Breast epithelium (tissue), 4 donors: Measurements from ENCODE around the gene ABCC1. TPM values are rescaled to one million over a fixed set of nuclear protein-coding genes. Genes with fewer than 3 reads are reported as not detected.
"Not testable (repeated sequence)": the region's sequence is repeated elsewhere in the genome, so short reads cannot be mapped to it uniquely, and the experiment has no call there.

Source experiments
- DNase-seq, 2 donors: peaks; one replicate each; pipeline ENCODE4 v3.0.0-alpha.2; 2019; ENCODE audit warnings: low spot score in 2 of 2
- H3K27ac ChIP-seq, 2 donors: fragments of 200-600 bp; sonication (generic) in 1 of 2; one replicate each; pipeline ENCODE4 v1.5.1; 2016 to 2019; ENCODE audit warnings: mild to moderate bottlenecking in 1 of 2
- H3K27me3 ChIP-seq, 2 donors: fragments of 200-600 bp; sonication (generic) in 1 of 2; one replicate each; pipeline versions ENCODE4 v1.5.1 to v1.6.0; 2017 to 2019; ENCODE audit warnings: control low read depth in 1 of 2, mild to moderate bottlenecking in 1 of 2
- H3K36me3 ChIP-seq: fragments of 200-600 bp; one replicate; pipeline ENCODE4 v1.5.1; 2019
- H3K4me1 ChIP-seq, 2 donors: fragments of 200-600 bp; sonication (generic); one replicate each; pipeline ENCODE4 v1.5.1; 2016 to 2019; ENCODE audit warnings: control low read depth in 1 of 2
- H3K4me3 ChIP-seq, 3 donors: fragments of 200-600 bp; sonication (generic); 1 replicate in 2 of 3; 2 replicates in 1 of 3; pipeline ENCODE4 v1.5.1; 2016 to 2019; ENCODE audit warnings: mild to moderate bottlenecking in 3 of 3, moderate library complexity in 2 of 3
- H3K9me3 ChIP-seq, 2 donors: fragments of 200-600 bp; sonication (generic) in 1 of 2; one replicate each; pipeline ENCODE4 v1.5.1; 2016 to 2019; ENCODE audit warnings: control low read depth in 1 of 2
- POLR2A ChIP-seq: fragments of 450-650 bp; IDR thresholded peaks from one replicate; pipeline ENCODE4 v1.6.1; 2016; ENCODE audit warnings: antibody characterized with exemption, mild to moderate bottlenecking, moderate library complexity
- POLR2AphosphoS5 ChIP-seq, 3 donors: sonication (generic); formaldehyde crosslinking; IDR thresholded peaks; one replicate each; pipeline ENCODE4 v1.6.1; 2017; ENCODE audit warnings: antibody characterized with exemption in 3 of 3
- intact Hi-C: fragments of 100-400 bp; cut with DNase I; formaldehyde crosslinking; loops from one replicate; pipeline ENCODE4 v1.15.1; 2023; ENCODE audit warnings: low total_unique reads
- total RNA-seq, 3 donors: library from RNA; depleted of rRNA; stranded (reverse); fragments of >200 nt; gene quantifications; one replicate each; pipeline ENCODE4 v1.1.0, GENCODE V29; 2016
- TF ChIP-seq, protein P1 (sequence below), 3 donors: fragments of 450-650 bp; IDR thresholded peaks; one replicate each; pipeline ENCODE4 v1.5.1; 2016 to 2017; ENCODE audit warnings: antibody characterized with exemption in 3 of 3, mild to moderate bottlenecking in 3 of 3, moderate library complexity in 3 of 3

Gene ABCC1
- total RNA-seq, 3 donors from 2014 or later, result 14.6 to 26.9 (median 21.3) TPM

DNA sequence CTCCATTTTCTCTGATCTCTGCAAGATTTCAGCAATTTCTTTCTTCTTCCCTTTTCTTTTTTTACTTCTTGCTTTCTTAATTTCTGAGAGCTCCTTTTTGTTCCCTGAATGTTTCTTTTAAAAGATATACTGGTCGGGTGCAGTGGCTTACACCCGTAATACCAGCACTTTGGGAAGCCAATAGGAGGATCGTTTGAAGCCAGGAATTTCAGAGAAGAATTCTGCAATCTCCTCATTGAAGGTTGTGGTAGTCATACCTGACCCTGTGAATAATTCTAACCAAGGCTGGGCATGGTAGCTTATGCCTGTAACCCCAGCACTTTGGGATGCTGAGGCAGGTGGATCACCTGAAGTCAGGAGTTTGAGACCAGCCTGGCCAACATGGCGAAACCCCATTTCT lies 15.6 kb upstream of the ABCC1 start:
- Histone ChIP-seq H3K9me3 (peaks cover 0 to 7% of the 10 kb centered on the region in 2 donors), H3K27ac (no peak overlapping the region), H3K4me1 (no peaks in the 10 kb centered on the region), H3K36me3 (no peaks in the 10 kb centered on the region), H3K27me3 (no peaks in the 10 kb centered on the region), H3K4me3 (no peak overlapping the region)
- intact Hi-C loops, result no loop called here
- DNase-seq, result no peak
- no peak for TF ChIP-seq POLR2A
- TF ChIP-seq, protein P1, sequence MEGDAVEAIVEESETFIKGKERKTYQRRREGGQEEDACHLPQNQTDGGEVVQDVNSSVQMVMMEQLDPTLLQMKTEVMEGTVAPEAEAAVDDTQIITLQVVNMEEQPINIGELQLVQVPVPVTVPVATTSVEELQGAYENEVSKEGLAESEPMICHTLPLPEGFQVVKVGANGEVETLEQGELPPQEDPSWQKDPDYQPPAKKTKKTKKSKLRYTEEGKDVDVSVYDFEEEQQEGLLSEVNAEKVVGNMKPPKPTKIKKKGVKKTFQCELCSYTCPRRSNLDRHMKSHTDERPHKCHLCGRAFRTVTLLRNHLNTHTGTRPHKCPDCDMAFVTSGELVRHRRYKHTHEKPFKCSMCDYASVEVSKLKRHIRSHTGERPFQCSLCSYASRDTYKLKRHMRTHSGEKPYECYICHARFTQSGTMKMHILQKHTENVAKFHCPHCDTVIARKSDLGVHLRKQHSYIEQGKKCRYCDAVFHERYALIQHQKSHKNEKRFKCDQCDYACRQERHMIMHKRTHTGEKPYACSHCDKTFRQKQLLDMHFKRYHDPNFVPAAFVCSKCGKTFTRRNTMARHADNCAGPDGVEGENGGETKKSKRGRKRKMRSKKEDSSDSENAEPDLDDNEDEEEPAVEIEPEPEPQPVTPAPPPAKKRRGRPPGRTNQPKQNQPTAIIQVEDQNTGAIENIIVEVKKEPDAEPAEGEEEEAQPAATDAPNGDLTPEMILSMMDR (IDR thresholded peaks at IDR 0.05), result no peak
- no peak for TF ChIP-seq POLR2AphosphoS5 (IDR thresholded peaks at IDR 0.05)

- Histone ChIP-seq H3K4me1 (no peaks in the 10 kb centered on the region), H3K9me3 (peaks cover 0 to 7% of the 10 kb centered on the region in 2 donors), H3K4me3 (no peak overlapping the region), H3K36me3 (no peaks in the 10 kb centered on the region), H3K27me3 (no peaks in the 10 kb centered on the region), H3K27ac (no peak overlapping the region)
- intact Hi-C loops, result no loop called here
- DNase-seq, result no peak
- TF ChIP-seq POLR2A (no peak), POLR2AphosphoS5 (IDR thresholded peaks at IDR 0.05) (no peak)
- TF ChIP-seq, protein P1 (IDR thresholded peaks at IDR 0.05), result no peak
Observed at GRCh38 chr16:15934991-15935390, 14.4 kb upstream of the ABCC1 start.

DNA sequence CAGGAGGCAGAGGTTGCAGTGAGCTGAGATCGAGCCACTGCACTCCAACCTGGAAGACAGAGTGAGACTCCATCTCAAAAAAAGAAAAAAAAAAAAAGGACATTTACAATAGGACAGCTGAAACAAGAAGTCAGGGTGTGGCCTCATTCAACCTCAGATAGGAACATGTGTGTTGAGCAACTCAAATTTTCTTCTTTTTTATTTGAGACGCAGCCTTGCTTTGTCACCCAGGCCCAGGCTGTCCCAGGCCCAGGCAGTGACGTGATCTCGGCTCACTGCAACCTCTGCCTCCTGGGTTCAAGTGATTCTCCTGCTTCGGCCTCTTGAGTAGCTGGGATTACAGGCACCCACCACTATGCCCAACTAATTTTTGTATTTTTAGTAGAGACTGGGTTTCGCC lies 12.6 kb upstream of the ABCC1 start:
- H3K27ac ChIP-seq, DNase-seq, H3K4me1 ChIP-seq, H3K36me3 ChIP-seq, H3K9me3 ChIP-seq, H3K4me3 ChIP-seq, intact Hi-C loops, H3K27me3 ChIP-seq: not testable (repeated sequence)

GRCh38 chr16:15942931-15943690 lies 6.3 kb upstream of the ABCC1 start:
- no peaks in the 10 kb centered on the region for H3K4me1 ChIP-seq
- no peaks in the 10 kb centered on the region for H3K27me3 ChIP-seq
- TF ChIP-seq POLR2AphosphoS5 (IDR thresholded peaks at IDR 0.05), result no peak
- no peak for TF ChIP-seq POLR2A
- TF ChIP-seq, protein P1 (IDR thresholded peaks at IDR 0.05), result no peak
- no peak overlapping the region for H3K27ac ChIP-seq
- intact Hi-C loops, result no loop called here
- no peak overlapping the region for H3K4me3 ChIP-seq
- DNase-seq, result no peak
- no peaks in the 10 kb centered on the region for H3K9me3 ChIP-seq
- H3K36me3 ChIP-seq, result no peaks in the 10 kb centered on the region

DNA sequence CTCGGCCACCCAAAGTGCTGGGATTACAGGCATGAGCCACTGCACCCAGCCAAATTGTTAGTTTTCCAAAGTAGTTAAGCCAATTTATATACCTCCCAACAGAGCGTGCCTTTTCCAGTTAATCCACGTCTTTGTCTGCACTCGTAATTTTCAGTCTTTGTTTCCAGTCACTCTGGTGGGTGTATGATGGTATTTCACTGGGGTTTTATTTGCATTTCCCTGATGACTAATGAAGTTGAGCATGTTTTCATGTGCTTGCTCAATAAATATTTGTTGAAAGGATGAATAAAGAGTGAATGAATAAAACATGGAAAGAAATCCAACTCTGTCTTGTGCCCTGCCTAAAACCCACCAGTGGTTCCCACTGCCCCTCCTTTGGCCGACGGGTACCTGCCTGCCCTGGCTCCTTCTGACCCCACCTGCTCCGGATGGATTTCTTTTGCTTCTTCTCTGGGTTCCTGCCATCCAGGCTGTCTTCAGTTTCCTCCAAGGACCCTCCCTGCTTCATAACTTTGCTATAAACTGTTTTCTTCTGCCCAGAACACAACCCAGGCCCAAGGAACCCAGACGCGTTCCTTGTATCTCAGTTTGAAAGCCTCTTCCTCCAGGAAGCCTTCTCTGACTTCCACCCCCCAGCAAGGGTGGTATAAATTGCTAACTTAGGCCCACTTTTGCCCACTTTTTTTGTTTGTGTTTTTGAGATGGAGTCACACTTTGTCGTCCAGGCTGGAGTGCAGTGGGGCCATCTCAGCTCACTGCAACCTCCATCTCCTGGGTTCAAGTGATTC lies 3.0 kb upstream of the ABCC1 start:
- Histone ChIP-seq H3K4me3 (no peak overlapping the region), H3K27me3 (no peaks in the 10 kb centered on the region), H3K4me1 (no peaks in the 10 kb centered on the region), H3K9me3 (no peaks in the 10 kb centered on the region), H3K36me3 (no peaks in the 10 kb centered on the region), H3K27ac (peak overlapping the region in 1 of 2 donors; percentile 21)
- DNase-seq, result no peak
- intact Hi-C loops, result no loop called here
- no peak for TF ChIP-seq POLR2A
- TF ChIP-seq, protein P1 (IDR thresholded peaks at IDR 0.05), result peak in 1 of 3 donors; percentile 17
